NAMALWA (cell line): ENCODE measurements around the gene ADAMTS17.

Experiments
- DNase-seq: peaks from one replicate; pipeline ENCODE4 v3.0.0-alpha.2; 2015; ENCODE audit warnings: low spot score

The ADAMTS17 gene

DNA sequence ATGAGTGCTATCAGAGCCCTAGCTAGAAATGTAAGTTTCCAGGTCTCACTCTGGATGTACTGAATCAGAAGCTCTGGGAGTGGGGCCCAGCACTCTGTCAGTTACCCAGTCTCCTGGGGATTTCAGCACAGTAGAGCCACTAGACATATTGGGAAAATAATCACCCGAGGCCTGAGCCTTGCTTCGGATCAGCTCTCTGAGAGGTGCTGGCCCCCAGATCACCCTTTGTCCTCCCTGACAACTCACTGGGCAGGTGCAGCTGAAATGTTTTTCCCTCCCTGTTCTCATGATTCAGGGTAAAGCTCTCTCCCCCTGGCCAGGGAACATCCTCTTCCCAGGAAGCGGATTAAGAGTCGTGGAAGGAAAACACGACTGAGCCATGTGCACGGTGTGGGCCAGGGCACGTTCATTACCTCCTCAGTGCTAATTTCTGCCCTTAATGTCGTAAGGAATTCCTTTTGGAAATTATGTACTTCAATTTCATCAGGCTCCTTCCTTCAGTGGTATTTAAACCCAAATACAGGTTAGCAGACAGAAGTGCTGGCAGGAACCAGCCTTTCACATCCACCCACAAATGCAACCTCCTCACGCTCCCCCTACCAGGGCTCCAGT is 311.8 kb downstream of the ADAMTS17 start:
- no peak for DNase-seq

DNA sequence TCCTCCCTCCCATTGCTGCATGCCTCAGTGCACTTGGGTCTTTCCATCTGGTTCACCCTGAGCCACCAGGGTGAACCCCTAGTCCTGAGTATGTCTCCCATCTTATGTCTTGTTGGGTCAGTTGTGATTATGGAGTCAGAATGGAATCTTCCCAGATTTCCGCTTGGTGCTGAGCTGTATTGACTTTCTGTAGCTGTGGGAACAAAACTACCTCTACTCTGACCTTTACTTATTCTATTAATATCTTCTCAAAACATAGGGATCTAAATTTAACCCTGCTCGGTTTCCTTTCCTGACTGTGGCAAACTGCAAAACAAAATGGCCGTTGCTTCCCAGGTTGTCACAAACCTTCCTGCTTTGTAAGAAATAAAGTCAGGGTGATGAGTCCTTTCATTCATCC is 312.7 kb downstream of the ADAMTS17 start:
- DNase-seq = no peak

DNA sequence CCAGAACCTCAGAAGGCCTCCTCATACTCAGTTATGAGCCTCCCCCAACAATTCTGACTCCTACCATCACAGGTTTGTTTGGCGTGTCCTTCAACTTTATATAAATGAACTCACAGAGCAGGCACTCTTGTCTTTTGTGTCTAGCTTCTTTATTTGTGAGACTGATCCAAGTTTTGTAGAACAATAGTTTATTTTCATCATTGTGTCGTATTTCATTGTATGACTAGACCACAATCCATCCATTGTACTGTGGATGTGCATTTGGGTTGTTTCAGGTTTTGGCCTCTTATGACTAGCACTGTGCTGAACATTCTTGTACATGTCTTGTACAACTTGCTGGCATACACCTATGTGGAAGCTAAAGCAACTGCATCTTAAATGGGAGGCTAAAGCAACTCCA is 315.7 kb downstream of the ADAMTS17 start:
- DNase-seq = no peak

DNA sequence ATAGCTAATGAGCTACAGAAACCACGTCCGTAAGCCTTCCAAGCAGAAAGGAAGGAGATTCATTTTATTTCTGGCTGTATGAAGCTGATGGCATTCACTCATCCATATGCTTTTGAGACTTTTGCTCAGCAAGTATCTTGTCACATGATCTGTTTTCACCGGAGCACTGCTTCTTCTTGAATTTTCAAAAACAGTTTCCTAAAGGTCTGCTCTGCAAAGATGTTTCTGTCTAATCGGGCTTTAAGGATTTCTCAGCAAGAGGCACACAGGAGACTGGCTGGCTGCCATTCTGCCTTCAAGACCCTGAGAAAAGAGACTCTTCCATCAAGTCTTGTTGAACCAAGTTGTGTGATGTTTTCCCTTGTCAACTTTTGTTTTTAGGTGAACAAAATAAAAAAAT is 319.0 kb downstream of the ADAMTS17 start:
- no peak for DNase-seq

DNA sequence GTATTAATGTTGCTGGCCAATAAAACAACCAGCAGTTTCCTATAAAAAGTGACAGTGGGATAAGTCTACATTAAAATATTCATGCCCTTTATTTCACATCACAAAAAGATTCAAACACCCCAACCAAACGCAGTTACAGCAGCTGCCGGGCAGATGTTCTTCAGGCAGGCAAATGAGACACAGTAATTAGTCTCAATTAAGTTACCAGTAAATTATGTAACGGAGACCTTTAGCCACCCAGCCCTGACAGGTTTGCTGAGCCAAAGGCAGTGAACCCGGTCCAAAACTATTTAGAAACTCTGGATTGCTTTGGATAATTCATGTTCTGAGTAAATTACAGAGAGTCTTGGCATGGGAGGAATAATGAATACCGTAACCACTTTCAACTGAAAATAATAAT is 319.4 kb downstream of the ADAMTS17 start:
- no peak for DNase-seq

DNA sequence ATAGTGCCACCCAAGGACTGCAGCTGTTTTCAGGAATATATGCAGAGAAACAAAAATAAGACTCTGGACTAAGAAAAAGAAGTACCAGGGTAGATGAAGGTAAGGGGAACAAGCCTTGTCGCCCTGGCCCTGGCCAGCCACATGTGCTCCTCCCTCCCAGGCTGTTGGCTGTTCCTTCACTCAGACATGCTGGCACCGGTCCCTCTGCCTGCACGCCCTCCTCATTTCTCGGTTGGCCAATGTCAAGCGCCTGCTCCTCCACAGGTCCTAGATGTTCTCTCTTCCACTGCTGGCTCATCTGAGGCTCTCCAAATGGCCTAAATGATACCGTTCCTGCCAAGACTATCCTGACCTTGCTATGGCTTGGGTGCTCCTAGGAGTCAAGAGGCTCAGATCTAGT is 320.1 kb downstream of the ADAMTS17 start:
- DNase-seq = no peak

DNA sequence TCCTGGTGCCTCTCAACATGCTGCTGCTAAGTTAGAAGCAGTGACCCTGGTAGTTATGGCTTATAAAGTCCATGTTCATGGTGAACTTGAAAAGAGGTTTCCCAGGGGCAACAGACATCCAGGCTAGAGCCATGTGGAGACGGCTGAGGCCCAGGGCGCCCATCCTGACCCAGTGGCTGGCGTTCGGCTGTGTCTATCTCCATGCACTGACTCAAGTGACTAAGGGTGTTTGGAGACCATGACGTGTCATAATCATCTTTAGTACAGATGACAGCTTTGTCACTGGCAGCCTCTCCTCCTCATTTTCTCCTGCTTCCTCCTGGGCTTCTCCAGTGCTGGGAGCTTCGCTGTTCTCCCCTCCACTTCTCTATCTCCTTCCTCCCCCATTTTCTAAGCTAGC is 321.2 kb downstream of the ADAMTS17 start:
- no peak for DNase-seq

DNA sequence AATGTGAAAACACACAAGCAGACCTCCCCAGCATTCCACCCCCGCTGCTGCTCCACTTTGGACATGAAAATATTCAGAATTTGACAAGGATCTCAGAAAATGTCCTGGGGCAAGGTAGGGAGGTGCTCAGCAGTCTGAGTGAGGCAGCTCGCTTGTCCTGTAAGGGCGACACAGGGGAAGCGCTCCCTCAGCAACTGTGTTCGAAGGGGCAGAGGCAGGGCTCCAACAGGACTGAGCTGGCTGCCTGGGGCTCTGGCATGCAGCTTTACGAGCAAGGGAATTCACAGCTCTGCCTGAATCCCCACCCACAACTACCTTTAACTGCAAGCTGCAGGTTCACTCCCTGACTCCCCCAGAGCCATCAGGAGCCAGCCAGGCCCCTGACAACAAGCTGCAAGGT is 321.6 kb downstream of the ADAMTS17 start:
- no peak for DNase-seq

DNA sequence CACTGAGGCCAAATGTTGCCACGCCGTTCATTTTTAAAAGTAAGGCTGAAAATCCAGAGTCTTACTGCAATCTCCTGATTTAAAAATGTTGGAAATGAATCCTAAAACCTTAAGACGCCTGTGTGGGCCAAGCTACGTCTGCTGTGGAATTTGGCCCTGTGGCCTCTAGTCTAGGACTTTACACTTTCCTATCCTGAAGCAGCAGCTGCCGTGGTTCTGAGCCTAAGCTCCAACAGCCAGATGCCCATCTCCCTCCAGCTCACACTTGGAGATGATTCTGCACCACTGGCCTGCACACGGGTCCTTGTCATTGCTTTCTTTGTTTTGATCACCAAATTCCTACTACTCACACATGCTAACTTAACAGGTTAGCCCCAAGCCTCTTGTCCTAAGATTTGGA is 322.2 kb downstream of the ADAMTS17 start:
- DNase-seq = no peak

DNA sequence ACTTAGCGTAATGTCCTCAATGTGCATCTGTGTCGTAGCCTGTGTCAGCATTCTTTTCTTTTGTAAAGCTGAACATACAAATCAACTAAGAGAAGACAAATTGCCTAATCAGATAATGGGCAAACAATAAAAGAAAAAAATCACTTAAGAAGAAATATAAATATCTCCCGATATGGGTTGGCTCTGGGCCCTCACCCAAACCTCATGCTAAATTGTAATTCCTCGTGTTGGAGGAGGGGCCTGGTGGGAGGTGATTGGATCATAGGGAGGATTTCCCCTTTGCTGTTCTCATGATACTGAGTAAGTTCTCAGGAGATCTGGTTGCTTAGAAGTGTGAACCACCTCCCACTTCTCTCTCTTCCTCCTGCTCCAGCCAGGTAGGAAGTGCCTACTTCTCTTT is 323.6 kb downstream of the ADAMTS17 start:
- no peak for DNase-seq

DNA sequence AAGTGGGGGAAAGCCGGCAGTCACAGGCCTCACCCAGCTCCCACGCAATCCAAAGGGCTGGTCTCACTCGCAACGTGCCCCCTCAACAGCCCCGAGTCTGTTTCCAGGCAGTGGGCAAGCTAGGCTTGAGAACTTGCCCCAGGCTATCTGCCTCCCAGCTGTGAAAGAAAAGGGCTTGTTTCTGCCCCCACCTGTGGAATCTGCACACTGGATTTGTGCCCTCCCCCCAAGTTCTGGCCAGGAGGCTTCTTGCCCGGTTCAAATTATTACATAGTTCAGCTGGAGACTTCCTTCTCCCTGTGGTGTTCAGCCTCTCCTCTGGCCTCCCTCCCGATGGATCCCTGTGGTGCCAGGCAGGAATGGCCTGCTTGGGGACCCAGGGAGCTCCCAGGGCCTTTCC is 324.6 kb downstream of the ADAMTS17 start:
- no peak for DNase-seq

DNA sequence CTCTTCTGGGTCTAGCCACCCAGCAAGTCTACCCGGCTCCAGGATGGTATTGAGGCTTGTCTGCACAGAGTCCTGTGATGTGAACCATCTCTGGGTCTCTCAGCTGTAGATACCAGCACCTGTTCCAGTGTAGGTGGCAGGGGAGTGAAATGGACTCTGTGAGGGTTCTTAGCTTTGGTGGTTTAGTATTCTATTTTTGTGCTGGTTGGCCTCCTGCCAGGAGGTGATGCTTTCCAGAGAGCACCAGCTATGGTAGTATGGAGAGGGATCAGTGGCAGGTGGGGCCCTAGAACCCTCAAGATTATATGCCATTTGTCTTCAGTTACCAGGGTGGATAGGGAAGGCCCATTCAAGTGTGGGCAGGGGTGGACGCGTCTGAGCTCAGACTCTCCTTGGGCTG is 325.1 kb downstream of the ADAMTS17 start:
- no peak for DNase-seq

DNA sequence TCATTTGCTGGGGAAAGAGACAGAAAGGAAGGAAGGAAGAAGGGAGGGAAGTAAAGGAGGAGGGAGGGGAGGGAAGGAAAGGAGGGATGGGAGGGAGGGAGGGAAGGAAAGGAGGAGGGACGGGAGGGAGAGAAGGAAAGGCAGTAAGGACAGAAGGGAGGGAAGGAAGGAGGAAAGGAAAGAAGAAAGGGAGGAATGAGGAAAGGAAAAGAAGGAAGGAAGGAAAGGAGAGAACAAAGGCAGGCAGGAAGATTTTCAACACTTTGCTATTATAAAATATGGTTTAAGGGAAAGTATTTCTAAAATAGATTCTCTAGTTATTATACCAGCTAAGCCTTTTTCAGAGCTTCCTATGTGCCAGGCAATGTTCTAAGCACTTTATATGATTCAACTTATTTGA is 330.5 kb downstream of the ADAMTS17 start:
- no peak for DNase-seq

DNA sequence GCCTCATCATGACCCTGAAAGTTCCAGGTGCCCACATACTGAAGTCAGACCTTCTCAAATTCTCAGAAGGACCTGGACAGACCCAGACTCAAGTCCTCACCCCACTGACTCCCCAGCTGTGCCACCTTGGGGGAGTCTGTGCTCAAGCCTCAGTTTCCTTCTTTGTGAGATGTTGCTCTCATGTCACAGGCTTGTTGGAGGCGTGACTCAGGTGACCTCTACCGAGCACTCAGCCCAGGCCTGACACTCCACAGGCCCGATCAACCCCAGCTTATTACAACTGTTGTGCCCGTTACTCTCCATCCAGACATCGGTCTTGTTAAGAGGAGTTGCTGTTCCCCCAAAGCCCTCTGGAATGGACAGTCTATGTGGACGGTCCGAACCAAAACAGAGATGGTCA is 332.4 kb downstream of the ADAMTS17 start:
- no peak for DNase-seq

DNA sequence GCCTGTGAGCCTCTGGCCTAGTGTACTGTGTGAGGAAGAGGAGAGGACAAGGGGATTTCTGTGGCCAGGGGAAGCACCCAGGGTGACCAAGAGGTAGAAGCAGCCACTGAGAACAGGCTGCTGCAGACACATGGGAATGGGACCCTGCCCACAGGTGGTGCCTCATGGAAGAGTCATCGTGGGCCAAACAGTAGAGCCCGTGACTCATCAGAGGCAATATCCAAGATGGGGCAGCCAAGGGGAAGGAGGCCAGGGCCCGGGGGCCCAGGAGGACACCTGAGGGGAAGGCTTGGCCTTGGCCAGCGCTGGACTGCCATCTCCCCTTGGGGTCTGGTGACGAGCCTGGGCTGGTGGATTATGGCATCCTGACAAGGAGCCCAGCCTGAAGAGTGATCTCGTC is 333.5 kb downstream of the ADAMTS17 start:
- no peak for DNase-seq

DNA sequence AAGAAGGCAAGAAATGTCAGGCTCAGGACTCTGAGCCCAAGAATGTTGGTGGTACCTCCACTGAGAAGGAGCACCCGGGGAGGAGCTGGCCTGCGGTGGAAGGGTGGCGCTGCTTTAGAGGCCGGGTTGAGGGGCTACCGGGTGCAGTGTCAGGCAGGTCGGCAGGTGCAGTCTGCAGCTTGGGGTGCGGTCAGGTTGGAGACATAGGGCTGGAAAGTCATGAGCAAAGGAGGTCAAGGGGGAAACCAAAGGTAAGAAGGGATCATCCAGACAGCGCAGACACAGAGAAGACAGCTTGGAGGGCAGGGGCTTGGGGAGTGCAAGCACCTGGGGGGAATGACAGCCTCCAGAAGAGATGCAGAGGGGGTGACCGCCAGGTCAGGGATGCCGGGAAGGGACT is 334.2 kb downstream of the ADAMTS17 start:
- no peak for DNase-seq

DNA sequence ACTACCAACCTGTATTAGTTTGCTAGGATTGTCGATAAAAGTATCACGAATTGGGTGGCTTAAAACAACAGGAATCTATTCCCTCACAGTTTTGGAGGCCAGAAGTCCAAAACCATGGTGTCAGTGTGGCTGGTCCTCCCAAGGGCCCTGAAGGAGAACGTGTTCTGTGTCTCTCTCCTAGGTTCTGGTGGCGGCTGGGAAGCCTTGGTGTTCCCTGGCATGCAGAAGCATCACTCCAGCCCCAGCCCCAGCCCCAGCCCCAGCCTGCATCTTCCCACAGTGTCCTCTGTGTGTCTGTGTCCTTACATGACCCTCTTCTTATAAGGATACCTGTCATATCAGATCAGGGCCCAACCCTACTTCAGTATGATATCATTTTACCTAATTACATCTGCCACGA is 336.1 kb downstream of the ADAMTS17 start:
- DNase-seq = no peak

DNA sequence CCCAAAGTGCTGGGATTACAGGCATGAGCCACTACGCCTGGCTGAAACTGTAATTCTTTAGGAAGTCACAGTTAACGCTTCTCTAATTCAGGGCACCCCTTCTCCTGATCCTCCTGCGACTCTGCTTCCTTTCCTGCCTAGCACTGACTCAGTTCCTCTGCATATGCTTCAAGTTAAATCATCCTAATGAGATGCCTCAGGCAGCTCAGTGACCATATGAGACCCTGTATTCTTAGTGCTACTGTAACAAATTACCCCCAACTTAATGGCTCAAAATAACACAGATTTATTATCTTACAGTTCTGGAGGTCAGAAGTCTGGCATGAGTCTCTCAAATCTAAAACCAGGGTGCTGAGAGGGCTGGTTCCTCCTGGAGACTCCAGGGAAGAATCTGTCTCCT is 336.8 kb downstream of the ADAMTS17 start:
- DNase-seq = no peak

DNA sequence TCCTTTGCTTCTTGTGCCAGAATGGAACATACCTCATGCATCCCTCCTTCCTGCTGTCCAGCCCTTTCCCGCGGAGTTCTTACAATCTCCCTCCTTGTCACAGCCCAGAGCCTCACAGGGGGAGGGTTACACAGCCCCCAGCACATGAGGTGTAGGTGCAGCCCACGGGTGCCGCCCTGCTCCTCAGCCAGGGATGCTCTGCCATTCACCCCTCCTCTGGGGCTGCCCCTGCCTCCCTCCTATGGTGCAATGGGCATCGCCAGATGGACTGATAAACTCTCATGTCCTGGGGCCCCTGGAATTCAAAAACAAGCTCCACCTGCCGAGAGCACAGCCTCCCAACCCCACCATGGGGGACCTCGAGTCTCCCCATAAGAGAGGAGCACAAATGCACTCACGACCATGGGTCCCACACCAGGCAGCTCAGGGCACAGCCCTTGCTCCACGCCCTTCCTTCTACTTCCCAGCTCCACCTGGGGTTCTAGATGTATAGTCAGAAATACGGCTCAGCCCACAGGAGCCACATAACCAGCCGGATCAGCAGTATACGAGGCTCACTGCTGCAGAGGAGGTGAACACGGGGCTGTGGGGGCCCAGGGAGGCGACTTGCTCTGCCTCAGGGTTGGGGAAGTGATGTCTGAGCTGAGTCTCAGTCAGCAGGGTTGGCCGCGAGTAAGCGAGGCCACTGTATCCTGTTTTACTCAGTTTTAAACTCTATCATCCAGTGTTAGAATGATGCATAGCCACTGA is 338.8 kb downstream of the ADAMTS17 start:
- DNase-seq = no peak

DNA sequence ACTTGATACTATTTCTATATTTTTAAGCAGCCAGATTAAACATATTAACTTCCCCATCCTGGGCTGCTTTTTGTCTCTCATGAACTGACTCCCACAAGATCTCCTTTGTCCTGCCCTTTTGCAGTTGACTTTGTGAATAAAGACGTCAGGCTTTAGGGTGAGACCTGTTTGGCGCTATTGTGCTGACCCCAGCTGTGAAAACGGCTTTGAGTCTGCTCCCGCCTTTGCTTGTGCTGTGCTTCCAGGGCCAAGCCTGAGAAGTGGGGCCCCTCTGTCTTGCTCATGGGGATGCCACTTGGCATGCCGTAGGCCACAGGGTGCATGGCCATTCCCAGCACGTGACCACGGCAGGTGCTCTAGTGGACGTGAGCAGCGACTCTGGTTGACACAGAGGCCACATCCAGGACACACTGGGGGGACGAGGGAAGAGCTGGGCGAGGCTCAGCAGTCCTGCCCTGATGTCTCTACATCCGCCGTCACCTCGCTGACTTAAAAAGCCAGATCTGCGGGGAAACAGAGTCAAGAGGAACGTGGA is 339.6 kb downstream of the ADAMTS17 start:
- no peak for DNase-seq

DNA sequence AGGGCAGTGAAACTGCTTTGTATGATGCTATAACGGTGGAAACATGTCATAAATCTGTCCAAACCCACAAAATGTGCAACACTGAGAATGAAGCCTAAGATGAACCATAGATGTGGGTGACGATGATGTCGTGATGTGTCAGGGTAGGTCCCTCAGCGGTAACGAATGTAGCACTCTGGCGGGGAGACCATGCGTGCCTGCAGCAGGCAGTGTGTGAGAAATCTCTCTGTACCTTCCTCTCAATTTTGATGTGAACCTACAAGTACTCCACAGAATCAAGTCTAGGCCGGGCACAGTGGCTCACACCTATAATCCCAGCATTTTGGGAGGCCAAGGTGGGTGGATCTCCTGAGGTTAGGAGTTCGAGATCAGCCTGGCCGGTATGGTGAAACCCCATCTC is 340.4 kb downstream of the ADAMTS17 start:
- no peak for DNase-seq

DNA sequence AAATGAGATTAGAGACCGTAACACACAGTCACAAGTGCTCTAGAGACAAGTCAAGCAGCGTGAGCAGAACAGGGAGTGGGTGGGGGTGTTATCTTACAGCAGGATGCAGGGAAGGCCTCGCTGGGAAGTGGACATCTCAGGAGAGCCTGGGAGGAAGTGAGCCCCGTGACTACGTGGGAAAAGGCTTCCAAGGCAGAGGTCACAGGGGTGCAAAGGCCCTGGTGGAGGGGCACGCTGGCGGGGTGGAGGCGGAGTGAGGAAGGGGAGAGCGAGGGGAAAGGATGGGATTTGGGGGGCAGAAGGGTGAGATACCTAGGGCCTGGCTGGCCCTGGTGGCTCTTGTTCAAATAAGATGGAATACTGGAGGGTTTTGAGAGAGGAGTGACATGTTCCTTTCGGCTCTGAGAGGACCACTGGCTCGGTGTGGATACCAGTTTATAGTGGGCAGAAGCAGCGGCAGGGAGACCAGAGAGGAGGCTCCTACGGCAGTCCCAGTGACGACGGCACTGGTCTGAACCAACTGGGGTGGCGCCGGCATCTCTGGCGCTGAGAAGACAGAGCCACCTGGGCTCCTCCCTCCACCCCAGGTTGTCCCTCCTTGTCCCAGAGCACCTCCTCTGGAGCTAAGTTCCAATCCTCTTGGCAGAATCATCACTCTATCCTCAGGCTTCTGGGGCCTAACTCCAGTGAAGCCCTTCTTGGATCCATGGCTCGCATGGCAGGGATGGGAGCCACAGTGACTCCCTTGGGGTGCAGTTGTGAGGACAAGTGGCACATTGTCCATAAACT is 342.3 kb downstream of the ADAMTS17 start:
- DNase-seq = no peak

DNA sequence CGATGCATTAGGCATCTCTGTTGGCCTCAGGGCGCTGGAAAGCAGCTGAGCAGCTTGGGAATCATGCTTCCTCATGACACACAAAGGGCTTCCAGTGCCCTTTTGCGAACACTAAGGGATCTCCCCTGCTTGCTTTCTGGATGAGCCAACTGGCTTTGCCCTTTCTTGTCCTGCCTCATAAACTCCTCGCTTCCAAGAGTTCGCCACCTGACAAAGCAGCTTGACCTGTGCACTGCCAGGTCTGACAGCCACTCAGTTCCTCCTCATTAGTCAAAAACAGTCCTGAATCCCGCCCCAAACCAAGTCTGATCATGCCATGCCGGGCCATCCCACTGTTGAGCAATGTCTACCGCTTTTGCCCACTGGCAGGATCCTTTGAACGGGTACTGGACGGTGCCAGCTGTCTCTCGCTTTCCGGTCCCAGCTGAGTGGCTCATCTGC is 343.1 kb downstream of the ADAMTS17 start:
- DNase-seq = no peak
